ENCODE data around the gene GAST. TPM values are rescaled to one million over a fixed set of nuclear protein-coding genes. Genes with fewer than 3 reads are reported as not detected.

The GAST gene
- total and polyA plus RNA-seq, 9 of the 15 experiments (the other 6 are each of a cell fraction or from before 2014, with no cell fraction given): not detected

DNA sequence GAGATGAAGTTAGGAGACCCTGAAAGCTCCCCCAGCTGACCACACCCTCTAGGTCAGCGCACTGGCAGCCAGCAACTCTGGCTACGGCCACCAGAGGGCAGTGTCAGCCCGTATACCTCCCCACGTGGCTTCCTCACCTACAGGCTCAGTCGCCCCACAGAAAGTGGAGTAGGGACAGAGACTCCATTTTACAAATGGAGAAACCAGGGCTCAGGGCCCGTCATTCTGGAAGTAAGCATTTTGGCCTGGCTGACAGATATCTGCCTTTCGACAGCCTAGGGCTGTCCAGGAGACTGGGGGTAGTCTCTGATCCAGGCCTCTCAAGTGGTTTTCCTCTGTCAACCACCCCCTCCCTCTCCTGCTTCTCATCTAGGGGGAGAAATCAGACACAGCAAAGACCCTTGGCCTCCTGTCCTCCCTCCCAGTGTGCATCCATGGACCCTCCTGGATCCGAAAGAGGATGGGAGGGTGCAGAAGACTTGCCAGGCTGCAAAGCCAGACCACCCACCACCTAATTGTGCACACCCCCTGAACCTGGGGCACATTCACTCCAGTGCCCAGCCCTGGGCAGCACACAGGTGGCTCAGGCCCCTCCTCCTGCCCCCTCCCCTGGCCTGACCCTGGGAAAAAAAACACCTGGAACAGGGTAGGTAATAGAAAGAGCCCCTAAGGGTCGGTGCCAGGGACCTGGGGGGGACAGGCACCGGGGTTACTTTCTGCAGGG lies 26.1 kb downstream of the GAST start (continued):
- TF ChIP-seq, protein P1, sequence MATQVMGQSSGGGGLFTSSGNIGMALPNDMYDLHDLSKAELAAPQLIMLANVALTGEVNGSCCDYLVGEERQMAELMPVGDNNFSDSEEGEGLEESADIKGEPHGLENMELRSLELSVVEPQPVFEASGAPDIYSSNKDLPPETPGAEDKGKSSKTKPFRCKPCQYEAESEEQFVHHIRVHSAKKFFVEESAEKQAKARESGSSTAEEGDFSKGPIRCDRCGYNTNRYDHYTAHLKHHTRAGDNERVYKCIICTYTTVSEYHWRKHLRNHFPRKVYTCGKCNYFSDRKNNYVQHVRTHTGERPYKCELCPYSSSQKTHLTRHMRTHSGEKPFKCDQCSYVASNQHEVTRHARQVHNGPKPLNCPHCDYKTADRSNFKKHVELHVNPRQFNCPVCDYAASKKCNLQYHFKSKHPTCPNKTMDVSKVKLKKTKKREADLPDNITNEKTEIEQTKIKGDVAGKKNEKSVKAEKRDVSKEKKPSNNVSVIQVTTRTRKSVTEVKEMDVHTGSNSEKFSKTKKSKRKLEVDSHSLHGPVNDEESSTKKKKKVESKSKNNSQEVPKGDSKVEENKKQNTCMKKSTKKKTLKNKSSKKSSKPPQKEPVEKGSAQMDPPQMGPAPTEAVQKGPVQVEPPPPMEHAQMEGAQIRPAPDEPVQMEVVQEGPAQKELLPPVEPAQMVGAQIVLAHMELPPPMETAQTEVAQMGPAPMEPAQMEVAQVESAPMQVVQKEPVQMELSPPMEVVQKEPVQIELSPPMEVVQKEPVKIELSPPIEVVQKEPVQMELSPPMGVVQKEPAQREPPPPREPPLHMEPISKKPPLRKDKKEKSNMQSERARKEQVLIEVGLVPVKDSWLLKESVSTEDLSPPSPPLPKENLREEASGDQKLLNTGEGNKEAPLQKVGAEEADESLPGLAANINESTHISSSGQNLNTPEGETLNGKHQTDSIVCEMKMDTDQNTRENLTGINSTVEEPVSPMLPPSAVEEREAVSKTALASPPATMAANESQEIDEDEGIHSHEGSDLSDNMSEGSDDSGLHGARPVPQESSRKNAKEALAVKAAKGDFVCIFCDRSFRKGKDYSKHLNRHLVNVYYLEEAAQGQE (IDR thresholded peaks at IDR 0.05; ENCODE audit: borderline replicate concordance): peak; percentile 96
- TF ChIP-seq, protein P1 (CRISPR knock-in tag; IDR thresholded peaks at IDR 0.05; ENCODE audit: low read depth): 0 out of 2 replicates have a peak, but pooled peaks have one; percentile 39
- TF ChIP-seq ZNF175 (CRISPR knock-in tag; IDR thresholded peaks at IDR 0.05; ENCODE audit: low read depth) (peak; percentile 89), ZNF668 (CRISPR knock-in tag; IDR thresholded peaks at IDR 0.05) (peak; percentile 41; the same call in 1 of the 2 replicates), TBP (optimal IDR thresholded peaks at IDR 0.05; ENCODE audit: low read depth, low read length) (peak; percentile 42), ZNF785 (CRISPR knock-in tag; IDR thresholded peaks at IDR 0.05) (no peak)
- TF ChIP-seq, protein P2, sequence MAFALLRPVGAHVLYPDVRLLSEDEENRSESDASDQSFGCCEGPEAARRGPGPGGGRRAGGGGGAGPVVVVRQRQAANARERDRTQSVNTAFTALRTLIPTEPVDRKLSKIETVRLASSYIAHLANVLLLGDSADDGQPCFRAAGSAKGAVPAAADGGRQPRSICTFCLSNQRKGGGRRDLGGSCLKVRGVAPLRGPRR (CRISPR knock-in tag; IDR thresholded peaks at IDR 0.05): peak; percentile 92
- TF ChIP-seq, protein P3, sequence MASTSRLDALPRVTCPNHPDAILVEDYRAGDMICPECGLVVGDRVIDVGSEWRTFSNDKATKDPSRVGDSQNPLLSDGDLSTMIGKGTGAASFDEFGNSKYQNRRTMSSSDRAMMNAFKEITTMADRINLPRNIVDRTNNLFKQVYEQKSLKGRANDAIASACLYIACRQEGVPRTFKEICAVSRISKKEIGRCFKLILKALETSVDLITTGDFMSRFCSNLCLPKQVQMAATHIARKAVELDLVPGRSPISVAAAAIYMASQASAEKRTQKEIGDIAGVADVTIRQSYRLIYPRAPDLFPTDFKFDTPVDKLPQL (IDR thresholded peaks at IDR 0.05; ENCODE audit: extremely low read depth, insufficient read length): no peak
- TF ChIP-seq, protein P4, sequence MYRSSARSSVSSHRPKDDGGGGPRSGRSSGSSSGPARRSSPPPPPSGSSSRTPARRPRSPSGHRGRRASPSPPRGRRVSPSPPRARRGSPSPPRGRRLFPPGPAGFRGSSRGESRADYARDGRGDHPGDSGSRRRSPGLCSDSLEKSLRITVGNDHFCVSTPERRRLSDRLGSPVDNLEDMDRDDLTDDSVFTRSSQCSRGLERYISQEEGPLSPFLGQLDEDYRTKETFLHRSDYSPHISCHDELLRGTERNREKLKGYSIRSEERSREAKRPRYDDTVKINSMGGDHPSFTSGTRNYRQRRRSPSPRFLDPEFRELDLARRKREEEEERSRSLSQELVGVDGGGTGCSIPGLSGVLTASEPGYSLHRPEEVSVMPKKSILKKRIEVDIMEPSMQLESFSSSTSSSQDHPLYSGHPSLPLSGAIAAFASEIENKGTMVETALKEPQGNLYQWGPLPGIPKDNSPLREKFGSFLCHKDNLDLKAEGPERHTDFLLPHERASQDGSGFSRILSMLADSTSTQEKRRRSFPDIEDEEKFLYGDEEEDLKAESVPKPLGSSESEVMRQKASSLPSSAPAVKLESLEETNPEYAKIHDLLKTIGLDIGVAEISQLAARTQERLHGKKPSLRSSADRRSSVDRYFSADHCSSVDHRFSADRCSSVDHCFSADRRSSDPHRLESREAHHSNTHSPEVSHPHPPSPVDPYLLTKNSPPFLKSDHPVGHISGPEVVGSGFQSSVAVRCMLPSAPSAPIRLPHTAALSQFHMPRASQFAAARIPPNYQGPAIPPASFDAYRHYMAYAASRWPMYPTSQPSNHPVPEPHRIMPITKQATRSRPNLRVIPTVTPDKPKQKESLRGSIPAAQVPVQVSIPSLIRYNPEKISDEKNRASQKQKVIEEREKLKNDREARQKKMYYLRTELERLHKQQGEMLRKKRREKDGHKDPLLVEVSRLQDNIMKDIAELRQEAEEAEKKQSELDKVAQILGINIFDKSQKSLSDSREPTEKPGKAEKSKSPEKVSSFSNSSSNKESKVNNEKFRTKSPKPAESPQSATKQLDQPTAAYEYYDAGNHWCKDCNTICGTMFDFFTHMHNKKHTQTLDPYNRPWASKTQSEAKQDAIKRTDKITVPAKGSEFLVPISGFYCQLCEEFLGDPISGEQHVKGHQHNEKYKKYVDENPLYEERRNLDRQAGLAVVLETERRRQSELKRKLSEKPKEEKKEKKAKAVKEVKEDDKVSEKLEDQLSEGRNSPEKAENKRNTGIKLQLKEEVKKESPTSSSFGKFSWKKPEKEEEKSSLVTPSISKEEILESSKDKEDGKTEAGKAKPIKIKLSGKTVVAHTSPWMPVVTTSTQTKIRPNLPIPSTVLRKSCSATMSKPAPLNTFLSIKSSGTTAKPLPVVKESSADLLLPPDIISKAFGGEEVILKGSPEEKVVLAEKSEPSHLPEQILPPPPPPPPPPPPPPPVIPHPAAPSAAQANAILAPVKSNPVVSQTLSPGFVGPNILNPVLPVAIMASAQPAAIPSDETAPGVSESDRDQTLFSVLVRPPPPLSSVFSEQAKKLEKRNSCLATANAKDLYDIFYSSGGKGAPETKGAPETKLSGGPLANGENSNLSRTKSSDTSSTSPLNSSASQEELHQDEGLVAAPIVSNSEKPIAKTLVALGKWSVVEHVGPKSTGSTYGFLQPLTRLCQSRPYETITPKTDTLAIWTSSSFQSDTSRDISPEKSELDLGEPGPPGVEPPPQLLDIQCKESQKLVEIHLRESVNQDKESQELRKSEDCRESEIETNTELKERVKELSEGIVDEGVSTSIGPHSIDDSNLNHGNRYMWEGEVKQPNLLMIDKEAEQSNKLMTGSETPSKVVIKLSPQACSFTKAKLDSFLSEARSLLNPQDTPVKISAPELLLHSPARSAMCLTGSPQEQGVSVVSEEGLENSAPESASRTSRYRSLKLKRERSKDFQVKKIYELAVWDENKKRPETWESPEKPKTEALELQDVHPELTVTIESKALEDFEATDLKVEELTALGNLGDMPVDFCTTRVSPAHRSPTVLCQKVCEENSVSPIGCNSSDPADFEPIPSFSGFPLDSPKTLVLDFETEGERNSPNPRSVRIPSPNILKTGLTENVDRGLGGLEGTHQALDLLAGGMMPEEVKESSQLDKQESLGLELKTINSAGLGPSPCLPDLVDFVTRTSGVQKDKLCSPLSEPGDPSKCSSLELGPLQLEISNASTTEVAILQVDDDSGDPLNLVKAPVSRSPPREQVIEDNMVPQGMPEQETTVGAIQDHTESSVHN (IDR thresholded peaks at IDR 0.05; ENCODE audit: borderline replicate concordance in 1 of 2, low read depth in 1 of 2): no peak
